MM.1S (cell line): ENCODE measurements around the gene SLC39A12.
A peak's percentile ranks its signal among the peaks of the same experiment; 100 is the strongest.

Experiments
- DNase-seq: peaks from one replicate; pipeline ENCODE4 v3.0.0-alpha.2; 2015
- H2AFZ ChIP-seq: fragments of 300-600 bp; sonication (generic); 2 replicates; pipeline ENCODE4 v1.6.0; 2016; ENCODE audit warnings: antibody characterized with exemption, low read length
- H3F3A ChIP-seq: fragments of 300-600 bp; sonication (generic); 2 replicates; pipeline ENCODE4 v1.6.1; 2016; ENCODE audit warnings: mild to moderate bottlenecking, antibody characterized with exemption, low read length, moderate library complexity, mixed read lengths; ENCODE audit not compliant: insufficient read depth
- H3K27ac ChIP-seq: fragments of 300-600 bp; sonication (generic); 2 replicates; pipeline ENCODE4 v1.5.1; 2016; ENCODE audit warnings: mild to moderate bottlenecking, low read length
- H3K27me3 ChIP-seq: fragments of 300-600 bp; sonication (generic); replicated peaks from 2 replicates; pipeline ENCODE4 v1.6.0; 2016; ENCODE audit warnings: low read length; ENCODE audit not compliant: insufficient read depth
- H3K36me3 ChIP-seq: fragments of 300-600 bp; sonication (generic); replicated peaks from 2 replicates; pipeline ENCODE4 v1.6.1; 2016; ENCODE audit warnings: mild to moderate bottlenecking, low read length, mixed read lengths; ENCODE audit not compliant: insufficient read depth
- H3K4me1 ChIP-seq: fragments of 300-600 bp; sonication (generic); 2 replicates; pipeline ENCODE4 v1.6.1; 2016; ENCODE audit warnings: low read length, mixed read lengths
- H3K4me2 ChIP-seq: fragments of 300-600 bp; sonication (generic); 2 replicates; pipeline ENCODE4 v1.6.0; 2016; ENCODE audit warnings: low read depth, low read length
- H3K4me3 ChIP-seq: fragments of 300-600 bp; sonication (generic); 2 replicates; pipeline ENCODE4 v1.5.1; 2016; ENCODE audit warnings: low read length, mixed read lengths
- H3K79me2 ChIP-seq: fragments of 300-600 bp; sonication (generic); 2 replicates; pipeline ENCODE4 v1.6.1; 2016; ENCODE audit warnings: mixed run types, low read length, mixed read lengths
- H3K9ac ChIP-seq: fragments of 300-600 bp; sonication (generic); 2 replicates; pipeline ENCODE4 v1.6.1; 2016; ENCODE audit warnings: low read length, mixed read lengths
- H3K9me2 ChIP-seq: fragments of 300-600 bp; sonication (generic); replicated peaks from 2 replicates; pipeline ENCODE4 v1.6.1; 2016; ENCODE audit warnings: mild to moderate bottlenecking, low read length, mixed read lengths; ENCODE audit not compliant: insufficient read depth
- H3K9me3 ChIP-seq: fragments of 300-600 bp; sonication (generic); replicated peaks from 2 replicates; pipeline ENCODE4 v1.6.1; 2016; ENCODE audit warnings: mild to moderate bottlenecking, low read length, mixed read lengths; ENCODE audit not compliant: insufficient read depth
- H4K20me1 ChIP-seq: fragments of 300-600 bp; sonication (generic); 2 replicates; pipeline ENCODE4 v1.6.1; 2016; ENCODE audit warnings: mild to moderate bottlenecking, low read length, moderate library complexity, mixed read lengths; ENCODE audit not compliant: insufficient read depth
- CTCF ChIP-seq: fragments of 300-600 bp; sonication (generic); IDR thresholded peaks from 2 replicates; pipeline ENCODE4 v1.5.1; 2016; ENCODE audit warnings: antibody characterized with exemption, low read length, mixed read lengths
- EZH2 ChIP-seq: fragments of 300-600 bp; sonication (generic); optimal IDR thresholded peaks from 2 replicates; pipeline ENCODE3; 2017; ENCODE audit warnings: low read depth, mild to moderate bottlenecking, antibody characterized with exemption, low read length, mixed read lengths
- EZH2phosphoT487 ChIP-seq: fragments of 300-600 bp; sonication (generic); IDR thresholded peaks from 2 replicates; pipeline ENCODE4 v1.6.1; 2018; ENCODE audit warnings: antibody characterized with exemption, low read length

The SLC39A12 gene

DNA sequence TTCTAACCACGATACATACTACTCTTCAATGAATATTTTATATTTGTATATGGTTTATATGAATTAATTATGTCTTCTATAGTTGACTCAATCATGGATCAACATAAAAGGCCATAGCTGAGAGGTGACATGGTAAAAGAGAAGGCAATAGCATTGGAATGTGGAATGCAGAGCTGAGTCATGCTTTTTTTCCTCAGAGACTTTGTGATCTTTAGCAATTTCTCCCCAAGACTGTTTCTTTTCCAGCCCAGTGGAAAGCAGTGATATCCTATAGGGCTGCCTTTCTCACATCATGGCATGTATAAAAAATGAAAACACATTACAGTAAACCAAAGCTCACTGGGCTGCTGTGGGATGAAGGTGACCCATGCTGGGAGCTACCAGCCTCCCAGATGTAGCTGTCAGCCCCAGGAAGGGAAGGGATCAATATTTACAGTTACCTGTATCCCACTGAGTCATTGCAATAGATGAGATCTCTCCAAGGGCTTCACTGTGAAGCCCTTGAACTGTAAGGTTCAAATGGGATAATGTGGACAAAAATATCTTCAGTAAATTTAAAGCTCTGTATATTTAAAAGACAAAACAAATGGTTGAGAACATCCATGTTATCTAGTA is 30.2 kb downstream of the SLC39A12 start:
- no peaks in the 10 kb centered on the region for H3K4me1 ChIP-seq
- H3K9ac ChIP-seq: no peak overlapping the region
- H3K27ac ChIP-seq: no peak overlapping the region
- TF ChIP-seq EZH2 (no peak), CTCF (no peak), EZH2phosphoT487 (no peak)
- no peak overlapping the region for H3K4me3 ChIP-seq
- H3K79me2 ChIP-seq: no peaks in the 10 kb centered on the region
- H3K36me3 ChIP-seq: no peaks in the 10 kb centered on the region
- H2AFZ ChIP-seq: no peak overlapping the region
- H3K9me2 ChIP-seq: no peaks in the 10 kb centered on the region
- no peaks in the 10 kb centered on the region for H3K27me3 ChIP-seq
- no peak for DNase-seq
- no peaks in the 10 kb centered on the region for H3F3A ChIP-seq
- no peaks in the 10 kb centered on the region for H4K20me1 ChIP-seq
- no peak overlapping the region for H3K4me2 ChIP-seq
- no peaks in the 10 kb centered on the region for H3K9me3 ChIP-seq

DNA sequence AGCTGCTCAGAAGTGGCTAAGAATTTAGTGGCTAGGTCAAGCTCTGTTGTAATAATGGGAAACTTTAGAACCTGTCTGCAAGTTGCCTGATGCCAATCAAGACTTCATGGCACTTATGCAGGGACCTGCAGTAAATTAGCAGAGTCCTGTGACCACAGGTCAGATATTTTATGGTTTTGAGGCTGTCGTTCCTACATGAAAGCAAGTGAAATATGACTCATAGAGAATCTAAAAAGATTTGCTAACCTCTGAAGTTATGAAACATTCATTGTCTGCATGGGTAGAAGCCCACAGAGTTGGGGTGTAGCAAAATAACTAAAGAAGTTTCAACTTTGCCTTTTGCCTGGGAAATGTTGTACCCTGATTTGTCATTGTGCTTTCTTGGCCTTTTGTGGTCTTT is 32.3 kb downstream of the SLC39A12 start:
- H3K4me2 ChIP-seq: no peak overlapping the region
- no peak for TF ChIP-seq EZH2
- no peak for TF ChIP-seq EZH2phosphoT487
- no peak for TF ChIP-seq CTCF
- no peaks in the 10 kb centered on the region for H3K4me1 ChIP-seq
- H3F3A ChIP-seq: no peaks in the 10 kb centered on the region
- H3K27ac ChIP-seq: no peak overlapping the region
- H3K27me3 ChIP-seq: no peaks in the 10 kb centered on the region
- peak; percentile 13 for DNase-seq
- no peaks in the 10 kb centered on the region for H3K79me2 ChIP-seq
- no peaks in the 10 kb centered on the region for H3K9me2 ChIP-seq
- no peaks in the 10 kb centered on the region for H3K36me3 ChIP-seq
- no peaks in the 10 kb centered on the region for H4K20me1 ChIP-seq
- H3K9me3 ChIP-seq: no peaks in the 10 kb centered on the region
- H3K9ac ChIP-seq: no peak overlapping the region
- H2AFZ ChIP-seq: no peak overlapping the region
- no peak overlapping the region for H3K4me3 ChIP-seq

DNA sequence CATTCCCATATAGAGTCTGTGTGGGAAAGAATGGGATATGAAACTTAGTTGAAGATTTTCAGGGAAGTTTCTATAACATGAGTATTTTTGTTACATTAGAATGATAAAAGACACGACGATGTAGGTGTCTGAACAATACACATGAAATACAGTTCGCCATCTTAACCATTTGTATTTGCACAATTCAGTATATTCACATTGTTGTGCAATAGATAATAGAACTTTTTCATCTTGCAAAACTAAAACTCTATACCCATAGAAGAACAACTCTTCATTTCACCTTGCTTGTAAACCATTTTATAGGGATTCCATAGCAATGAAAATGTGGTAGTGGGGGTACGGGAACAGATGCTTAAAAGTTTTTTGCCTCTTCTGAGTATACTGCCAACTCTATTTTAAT is 32.8 kb downstream of the SLC39A12 start:
- Histone ChIP-seq H3F3A (no peaks in the 10 kb centered on the region), H3K9ac (no peak overlapping the region), H3K4me3 (no peak overlapping the region), H3K9me3 (no peaks in the 10 kb centered on the region), H3K9me2 (no peaks in the 10 kb centered on the region), H3K4me2 (no peak overlapping the region), H3K79me2 (no peaks in the 10 kb centered on the region), H3K27ac (no peak overlapping the region), H3K36me3 (no peaks in the 10 kb centered on the region), H4K20me1 (no peaks in the 10 kb centered on the region), H2AFZ (no peak overlapping the region), H3K27me3 (no peaks in the 10 kb centered on the region), H3K4me1 (no peaks in the 10 kb centered on the region)
- DNase-seq: no peak
- TF ChIP-seq EZH2phosphoT487 (no peak), CTCF (no peak), EZH2 (no peak)
